HG03354 (cell line): ENCODE results near the gene SAMD14.

ENCODE experiments used
- ATAC-seq: cut with Tn5 transposase; IDR thresholded peaks from one replicate; pipeline ENCODE4 v1.9.1; 2021; ENCODE audit warnings: mild to moderate bottlenecking; ENCODE audit not compliant: unreplicated experiment, poor library complexity, severe bottlenecking

SAMD14 gene

DNA sequence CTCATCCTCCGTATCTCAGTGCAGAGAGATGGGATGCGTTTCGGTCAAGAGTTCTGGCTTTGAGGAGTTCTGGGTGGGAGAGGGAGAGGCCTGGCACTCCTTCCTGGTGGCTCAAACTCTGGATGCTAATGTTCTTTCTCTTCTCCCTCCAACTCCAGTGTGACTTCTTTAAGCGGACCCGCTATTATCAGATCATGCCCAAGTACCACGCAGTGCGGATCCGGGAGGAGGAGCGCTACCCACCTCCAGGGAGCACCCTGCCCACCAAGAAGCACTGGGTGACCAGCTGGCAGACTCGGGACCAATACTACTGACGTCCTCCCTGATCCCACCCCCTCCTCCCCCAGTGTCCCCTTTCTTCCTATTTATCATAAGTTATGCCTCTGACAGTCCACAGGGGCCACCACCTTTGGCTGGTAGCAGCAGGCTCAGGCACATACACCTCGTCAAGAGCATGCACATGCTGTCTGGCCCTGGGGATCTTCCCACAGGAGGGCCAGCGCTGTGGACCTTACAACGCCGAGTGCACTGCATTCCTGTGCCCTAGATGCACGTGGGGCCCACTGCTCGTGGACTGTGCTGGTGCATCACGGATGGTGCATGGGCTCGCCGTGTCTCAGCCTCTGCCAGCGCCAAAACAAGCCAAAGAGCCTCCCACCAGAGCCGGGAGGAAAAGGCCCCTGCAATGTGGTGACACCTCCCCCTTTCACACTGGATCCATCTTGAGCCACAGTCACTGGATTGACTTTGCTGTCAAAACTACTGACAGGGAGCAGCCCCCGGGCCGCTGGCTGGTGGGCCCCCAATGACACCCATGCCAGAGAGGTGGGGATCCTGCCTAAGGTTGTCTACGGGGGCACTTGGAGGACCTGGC, 40.8 kb downstream of the SAMD14 start:
- ATAC-seq, result no peak

DNA sequence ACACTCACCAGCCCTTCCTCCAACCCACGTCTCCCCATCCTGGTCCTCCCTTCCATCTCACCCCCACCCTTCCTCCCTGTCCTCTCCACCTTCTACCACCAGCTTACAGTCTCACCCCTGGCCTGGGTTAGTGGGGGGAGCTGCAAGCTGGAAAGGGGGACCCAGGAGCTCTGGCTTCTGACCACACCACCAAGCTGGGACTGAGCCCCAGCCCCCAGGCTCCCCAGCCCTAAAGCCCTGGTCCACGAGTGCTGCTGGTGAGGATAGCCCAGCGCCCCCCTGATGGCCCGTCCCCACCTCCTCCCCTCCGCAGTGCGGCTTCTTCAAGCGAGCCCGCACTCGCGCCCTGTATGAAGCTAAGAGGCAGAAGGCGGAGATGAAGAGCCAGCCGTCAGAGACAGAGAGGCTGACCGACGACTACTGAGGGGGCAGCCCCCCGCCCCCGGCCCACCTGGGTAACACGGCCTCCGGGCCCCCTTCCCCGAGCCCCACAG, 42.0 kb downstream of the SAMD14 start:
- ATAC-seq, result no peak

DNA sequence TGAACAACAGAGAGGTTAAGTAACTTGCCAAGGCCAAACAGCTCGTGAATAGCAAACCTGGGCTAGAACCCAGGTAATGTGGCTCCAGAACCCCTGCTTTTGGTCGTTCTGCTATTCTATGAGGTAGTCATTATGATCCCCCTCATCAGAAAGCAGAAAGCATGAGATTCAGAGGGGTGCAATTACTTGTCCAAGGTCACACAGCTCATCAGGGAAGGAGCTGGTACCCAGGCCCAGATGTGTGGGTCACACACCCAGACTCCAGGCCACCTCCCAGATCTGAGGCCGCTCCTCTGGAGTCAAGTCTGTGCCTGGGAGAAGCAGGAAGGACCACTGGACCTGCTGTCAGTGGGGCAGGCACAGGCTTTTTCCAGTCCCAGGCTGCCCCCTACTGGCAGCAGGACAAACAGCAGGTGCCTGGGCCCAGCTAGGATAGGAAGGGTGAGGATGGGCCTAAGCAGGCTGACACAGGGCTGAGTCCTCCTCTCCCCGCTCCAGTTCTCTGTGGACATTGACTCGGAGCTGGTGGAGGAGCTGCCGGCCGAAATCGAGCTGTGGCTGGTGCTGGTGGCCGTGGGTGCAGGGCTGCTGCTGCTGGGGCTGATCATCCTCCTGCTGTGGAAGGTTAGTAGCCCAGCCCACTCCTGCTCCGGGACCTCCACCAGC, 42.6 kb downstream of the SAMD14 start:
- ATAC-seq, result no peak

DNA sequence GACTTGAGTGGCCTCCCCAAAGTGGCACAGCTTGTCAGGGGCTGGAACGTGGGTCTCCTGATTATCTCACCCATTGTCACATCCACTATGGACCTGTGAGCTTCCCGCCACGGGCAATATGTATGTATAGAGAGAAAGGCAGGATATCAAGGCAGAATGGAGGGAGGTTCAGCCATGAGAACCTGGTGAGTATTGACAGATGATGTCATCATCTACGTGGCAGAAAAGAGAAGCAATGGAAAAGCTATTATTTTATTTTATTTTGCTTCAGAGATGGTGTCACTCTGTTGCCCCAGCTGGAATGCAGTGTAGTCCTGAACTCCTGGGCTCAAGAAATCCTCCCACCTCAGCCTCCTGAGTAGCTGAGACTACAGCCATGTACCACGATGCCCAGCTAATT, 48.2 kb downstream of the SAMD14 start:
- no peak for ATAC-seq

DNA sequence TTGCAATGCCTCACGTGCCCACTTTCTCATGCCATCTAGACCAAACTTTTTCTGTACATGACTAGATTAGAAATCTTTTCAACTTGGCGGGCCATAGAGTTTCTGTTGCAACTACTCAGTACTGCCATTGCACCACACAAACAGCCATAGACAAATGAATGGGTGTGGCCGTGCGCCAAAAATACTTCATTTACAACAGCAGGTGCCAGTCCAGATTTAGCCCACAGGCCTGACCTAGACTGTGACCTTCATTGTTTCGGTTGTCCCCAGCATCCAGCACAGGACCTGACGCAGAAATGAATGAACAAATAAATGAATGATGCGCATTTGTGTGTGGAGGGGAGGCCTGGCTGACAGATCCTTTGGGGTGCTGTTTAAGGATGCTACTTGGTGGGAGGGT, 49.1 kb downstream of the SAMD14 start:
- no peak for ATAC-seq

DNA sequence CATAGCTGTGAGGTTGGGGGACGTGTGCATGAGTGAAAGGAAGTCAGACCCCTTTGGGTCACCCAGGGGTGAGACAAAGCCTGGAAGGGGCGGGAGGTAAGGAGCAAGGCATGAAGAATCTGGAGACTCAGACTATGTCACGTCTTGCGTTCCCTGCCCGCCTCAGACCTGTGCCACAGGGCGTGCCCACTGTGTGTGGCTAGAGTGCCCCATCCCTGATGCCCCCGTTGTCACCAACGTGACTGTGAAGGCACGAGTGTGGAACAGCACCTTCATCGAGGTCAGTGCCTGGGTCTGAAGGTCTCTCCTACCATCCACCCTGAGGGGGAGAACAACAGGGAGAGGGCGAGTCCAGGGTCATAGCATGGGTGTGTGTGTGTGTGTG, 49.9 kb downstream of the SAMD14 start:
- ATAC-seq, result no peak

DNA sequence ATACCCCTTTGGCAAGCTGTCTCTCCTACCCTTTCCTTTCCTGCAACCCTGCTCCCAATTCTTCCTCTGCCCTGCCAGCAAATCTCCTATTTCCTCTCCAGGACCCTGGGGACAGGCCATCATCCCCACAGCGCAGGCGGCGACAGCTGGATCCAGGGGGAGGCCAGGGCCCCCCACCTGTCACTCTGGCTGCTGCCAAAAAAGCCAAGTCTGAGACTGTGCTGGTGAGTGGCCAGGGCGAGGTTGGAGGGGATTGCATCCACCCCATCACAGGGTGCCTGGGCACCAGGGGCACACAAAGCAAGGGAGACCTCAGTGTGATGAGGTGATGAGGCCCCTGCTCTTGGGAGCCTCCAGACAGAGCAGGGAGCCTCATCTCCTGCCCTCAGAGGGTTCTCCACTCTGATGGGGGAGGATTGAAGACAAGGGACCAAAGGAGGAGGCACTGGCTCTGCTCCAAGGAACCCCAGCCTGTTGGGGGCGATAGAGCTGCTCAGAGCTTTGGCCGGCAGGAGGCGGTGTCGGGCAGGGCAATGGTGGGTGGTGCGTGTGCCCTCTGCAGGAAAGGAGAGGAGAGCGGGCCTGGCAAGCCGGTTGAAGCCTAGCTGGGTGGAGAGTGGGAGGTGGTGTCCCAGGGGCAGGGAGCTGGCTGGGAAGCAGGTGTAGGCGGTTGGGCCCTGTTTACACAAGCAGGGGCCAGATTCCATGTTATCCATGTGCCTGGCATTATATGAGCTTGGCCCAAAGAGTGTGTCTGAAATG, 50.4 kb downstream of the SAMD14 start:
- no peak for ATAC-seq

DNA sequence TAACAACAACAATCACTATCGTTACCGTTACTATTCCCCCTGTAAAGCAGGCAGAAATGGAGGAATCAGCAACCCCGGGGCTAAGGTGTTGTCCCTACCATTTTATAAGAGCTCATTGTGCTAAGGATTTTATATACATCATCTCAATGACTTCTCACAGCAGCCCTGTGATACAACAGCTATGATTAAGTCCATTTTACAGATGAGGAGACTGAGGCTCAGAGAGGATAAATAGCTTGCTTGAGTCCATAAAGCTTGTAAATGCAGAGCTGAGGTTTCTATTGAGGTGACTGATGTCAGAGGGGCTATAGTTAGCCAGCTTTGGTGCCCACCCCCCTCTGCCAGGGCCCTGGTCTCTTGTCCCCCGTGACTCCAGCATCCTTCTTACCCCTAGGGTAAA, 51.5 kb downstream of the SAMD14 start:
- ATAC-seq, result no peak

DNA sequence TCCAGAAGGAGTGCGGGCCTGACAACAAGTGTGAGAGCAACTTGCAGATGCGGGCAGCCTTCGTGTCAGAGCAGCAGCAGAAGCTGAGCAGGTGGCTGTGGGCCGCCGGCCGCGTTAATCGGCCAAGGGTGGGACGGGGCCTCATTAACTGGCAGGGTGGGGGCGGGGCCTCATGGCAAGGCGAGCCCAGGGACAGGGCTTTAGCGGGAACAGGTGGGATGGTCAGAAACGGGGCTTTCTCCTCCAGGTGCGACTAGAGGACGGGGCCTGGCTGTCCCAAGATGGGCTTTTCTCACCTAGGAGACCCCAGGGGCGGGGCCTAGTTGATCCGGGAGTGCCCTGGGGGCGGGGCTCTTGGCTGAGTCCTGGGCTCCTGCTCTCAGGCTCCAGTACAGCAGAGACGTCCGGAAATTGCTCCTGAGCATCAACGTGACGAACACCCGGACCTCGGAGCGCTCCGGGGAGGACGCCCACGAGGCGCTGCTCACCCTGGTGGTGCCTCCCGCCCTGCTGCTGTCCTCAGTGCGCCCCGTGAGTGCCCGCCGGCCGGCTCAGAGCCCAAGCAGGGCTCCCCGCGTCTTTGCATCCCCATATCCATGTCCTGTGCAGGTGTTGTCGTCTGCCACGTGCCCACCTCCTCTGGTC, 53.2 kb downstream of the SAMD14 start:
- no peak for ATAC-seq

DNA sequence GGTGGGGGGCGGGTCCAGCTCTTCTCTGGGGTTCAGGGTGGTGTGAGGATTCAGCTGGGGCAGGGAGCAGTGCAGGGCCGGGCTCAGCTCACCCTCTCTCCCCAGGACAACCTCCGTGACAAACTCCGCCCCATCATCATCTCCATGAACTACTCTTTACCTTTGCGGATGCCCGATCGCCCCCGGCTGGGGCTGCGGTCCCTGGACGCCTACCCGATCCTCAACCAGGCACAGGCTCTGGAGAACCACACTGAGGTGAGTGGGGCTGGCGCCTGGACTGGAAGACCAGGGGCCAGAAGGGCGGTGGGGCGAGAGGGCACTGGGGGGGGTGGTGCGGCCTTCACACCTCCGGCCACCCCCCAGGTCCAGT, 53.8 kb downstream of the SAMD14 start:
- ATAC-seq, result no peak

DNA sequence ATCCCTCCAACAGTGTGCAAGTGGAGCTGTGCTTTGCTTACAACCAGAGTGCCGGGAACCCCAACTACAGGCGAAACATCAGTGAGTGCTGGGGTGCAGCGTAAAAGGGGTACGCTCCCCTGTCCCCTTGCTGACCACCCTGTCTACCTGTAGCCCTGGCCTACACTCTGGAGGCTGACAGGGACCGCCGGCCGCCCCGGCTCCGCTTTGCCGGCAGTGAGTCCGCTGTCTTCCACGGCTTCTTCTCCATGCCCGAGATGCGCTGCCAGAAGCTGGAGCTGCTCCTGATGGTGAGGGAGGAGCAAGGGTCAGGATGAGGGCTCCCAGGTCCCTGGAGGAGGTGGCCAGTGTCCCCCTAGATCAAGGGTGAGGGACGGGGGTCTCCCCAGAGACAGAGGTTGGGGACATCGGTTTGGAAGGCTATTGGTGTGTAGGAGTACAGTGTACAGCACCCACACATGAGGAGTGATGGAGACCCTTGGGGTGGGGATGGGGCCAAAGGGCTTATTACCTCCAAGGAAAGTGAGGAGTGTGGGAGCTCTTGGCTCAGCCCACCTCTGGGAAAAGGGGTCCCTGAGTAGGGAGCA, 54.4 kb downstream of the SAMD14 start:
- ATAC-seq, result no peak

DNA sequence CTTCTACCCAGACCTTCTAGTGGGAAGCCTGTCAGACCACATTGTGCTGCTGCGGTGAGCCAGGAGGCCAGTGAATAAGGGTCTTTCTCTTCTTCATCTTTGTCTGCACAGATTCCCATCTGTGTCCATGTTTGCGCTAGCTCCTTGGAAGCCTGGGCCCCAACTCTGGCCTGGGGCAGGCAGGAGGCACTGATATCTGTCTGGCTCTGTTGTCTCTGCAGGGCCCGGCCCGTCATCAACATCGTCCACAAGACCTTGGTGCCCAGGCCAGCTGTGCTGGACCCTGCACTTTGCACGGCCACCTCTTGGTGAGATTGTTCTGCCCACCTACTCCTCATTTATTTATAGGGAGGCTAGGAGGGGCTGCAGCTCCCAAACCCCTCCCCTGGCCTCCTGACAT, 55.7 kb downstream of the SAMD14 start:
- ATAC-seq, result no peak

DNA sequence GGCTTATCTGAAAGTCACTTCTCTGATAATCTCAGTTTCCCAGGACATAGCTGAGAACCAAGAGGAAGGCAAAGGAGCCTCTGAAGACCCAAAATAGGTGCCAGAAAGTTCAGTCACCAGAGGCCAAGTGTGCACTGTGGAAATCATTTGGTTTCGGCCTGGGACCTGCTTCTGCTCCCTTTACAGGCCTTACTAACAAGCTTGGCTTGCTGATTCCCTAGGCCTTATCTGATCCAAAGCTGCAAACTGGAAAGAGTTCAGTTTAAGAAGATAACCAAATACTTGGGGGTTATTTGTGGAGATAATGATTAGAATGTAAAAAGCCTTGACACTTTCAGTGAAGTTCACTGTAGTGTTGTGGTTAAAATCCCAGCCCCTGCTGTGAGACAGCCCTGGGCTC, 57.0 kb downstream of the SAMD14 start:
- no peak for ATAC-seq

DNA sequence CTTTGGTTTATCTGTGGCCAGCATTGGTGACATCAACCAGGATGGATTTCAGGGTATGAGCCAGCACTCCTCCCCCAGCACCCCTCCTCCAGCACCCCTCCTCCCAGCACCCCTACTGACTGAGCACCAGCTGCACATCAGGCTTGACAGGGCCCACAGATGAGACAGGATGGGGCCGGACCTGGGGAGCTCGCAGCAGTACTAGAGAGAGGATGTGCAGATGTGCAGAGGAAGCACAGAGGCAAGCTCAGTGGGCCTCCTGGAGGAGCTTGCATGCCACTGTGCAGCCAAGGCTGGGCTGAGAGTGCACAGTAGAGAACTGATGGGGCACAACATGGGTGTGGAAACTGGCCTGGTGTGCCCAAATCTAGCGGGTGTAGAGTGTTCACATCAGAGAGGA, 57.8 kb downstream of the SAMD14 start:
- ATAC-seq, result no peak

DNA sequence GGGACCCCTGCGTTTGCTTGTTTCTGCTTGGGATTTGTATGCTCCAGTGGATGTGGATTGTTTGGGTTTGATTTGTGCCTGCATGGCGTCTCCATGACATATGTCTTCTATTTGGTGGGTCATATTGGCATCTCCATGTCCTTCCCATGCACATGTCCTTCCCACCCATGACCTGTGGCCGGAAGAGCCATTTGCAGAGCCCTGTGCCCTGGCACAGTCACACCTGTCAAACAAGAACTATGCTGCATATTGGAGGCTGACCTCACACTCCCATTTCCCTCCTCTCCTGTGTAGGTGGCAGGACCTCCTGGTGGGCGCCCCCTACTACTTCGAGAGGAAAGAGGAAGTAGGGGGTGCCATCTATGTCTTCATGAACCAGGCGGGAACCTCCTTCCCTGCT, 58.3 kb downstream of the SAMD14 start:
- ATAC-seq, result no peak

DNA sequence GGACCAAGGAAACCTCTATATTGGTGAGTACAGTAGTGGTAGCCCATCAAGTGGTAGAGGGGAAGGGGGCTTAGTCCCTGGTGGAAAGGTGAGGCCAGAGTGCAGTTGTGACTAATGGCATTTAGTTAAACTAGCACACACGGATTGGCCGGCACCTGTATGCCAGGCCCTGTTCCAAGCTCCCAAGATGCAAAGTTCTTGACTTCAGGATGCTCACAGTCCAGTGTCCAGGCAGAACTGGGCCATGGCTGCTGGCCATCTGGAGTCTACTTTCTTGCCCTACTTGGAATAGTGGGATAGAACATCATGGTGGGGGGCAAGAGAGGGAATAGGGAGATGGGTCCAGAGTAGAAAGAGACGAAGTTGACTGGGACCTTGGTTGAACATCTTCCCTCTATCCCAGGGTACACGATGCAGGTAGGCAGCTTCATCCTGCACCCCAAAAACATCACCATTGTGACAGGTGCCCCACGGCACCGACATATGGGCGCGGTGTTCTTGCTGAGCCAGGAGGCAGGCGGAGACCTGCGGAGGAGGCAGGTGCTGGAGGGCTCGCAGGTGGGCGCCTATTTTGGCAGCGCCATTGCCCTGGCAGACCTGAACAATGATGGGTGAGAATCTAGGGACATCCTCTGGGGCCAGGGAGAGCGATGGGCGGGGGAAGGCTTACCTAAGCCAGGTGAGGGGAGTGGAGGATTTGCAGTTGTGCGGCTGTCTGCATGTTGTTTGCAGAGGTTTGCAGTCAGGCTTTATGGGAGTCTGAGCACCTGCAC, 58.9 kb downstream of the SAMD14 start:
- ATAC-seq, result no peak

DNA sequence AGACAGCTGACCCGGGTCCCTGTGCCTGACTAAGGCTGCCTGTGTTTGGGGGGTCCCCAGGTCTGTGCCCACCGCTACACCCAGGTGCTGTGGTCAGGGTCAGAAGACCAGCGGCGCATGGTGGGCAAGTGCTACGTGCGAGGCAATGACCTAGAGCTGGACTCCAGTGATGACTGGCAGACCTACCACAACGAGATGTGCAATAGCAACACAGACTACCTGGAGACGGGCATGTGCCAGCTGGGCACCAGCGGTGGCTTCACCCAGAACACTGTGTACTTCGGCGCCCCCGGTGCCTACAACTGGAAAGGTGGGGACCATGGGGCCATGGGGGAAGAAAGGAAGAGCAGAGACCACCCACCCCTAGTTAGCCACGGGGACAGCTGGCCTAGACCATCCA, 62.0 kb downstream of the SAMD14 start:
- no peak for ATAC-seq

DNA sequence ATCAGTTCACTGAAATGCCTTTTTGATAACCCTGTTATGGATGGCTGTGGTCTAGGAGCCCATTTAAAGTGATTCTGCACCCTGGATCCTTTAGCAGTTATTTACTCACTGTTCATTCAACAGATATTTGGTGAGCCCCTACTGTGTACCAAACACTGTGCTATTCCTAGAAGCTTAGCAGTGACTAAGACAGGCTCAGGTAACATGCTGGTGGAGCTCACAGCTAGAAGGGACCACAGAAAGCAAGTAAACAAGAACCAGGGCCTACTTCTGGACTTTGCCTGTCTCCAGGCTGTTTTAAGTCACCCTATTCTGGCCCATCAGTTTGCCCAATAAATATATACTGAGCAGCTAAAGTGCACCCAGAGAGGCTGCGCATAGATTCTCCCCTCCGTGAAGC, 63.0 kb downstream of the SAMD14 start:
- ATAC-seq, result no peak

DNA sequence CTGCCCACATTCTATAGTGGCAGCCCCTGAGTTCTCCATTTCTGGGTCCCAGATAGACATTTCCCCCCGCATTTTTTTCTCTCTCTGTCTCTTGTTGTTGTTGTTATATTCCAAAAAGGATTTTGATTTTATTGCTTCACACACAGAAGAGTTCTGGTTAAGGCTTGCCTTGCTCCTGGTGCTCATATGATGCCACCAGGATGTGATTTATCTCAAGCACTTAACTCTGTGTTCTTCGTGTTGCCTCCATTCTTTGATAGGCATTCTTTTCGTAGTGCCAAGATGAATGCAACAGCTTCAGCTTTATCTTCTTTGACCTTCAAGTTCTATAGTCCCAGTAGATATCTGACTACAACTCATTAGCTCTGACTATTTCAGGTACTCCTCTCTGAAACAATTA, 64.9 kb downstream of the SAMD14 start:
- no peak for ATAC-seq
